Thyroid gland (tissue), 4 donors: ENCODE results near the gene WARS2.

Source experiments
- CTCF ChIP-seq, 6 experiments: fragments of 200-600 bp in 3 of 6; fragments of 450-650 bp in 3 of 6; sonication (generic) in 3 of 6; IDR thresholded peaks; one replicate each; pipeline ENCODE4 v1.5.1; 2016 to 2019; ENCODE audit warnings: antibody characterized with exemption in 6 of 6, mild to moderate bottlenecking in 2 of 6, inconsistent platforms in 1 of 6, moderate library complexity in 1 of 6
- POLR2A ChIP-seq, 2 donors: fragments of 450-650 bp; IDR thresholded peaks; one replicate each; pipeline ENCODE4 v1.6.1; 2017; ENCODE audit warnings: antibody characterized with exemption in 2 of 2, mild to moderate bottlenecking in 2 of 2, moderate library complexity in 1 of 2

GRCh38 chr1:119084798-119085197 lies 55.7 kb downstream of the WARS2 start:
- TF ChIP-seq CTCF (IDR thresholded peaks at IDR 0.05), result no peak
- no peak for TF ChIP-seq POLR2A (IDR thresholded peaks at IDR 0.05)
